ENCODE measurements around the gene EP300.

EP300 gene

GRCh38 chr22:41203118-41203517 lies 110.7 kb downstream of the EP300 start:
- TF ChIP-seq, protein P1, sequence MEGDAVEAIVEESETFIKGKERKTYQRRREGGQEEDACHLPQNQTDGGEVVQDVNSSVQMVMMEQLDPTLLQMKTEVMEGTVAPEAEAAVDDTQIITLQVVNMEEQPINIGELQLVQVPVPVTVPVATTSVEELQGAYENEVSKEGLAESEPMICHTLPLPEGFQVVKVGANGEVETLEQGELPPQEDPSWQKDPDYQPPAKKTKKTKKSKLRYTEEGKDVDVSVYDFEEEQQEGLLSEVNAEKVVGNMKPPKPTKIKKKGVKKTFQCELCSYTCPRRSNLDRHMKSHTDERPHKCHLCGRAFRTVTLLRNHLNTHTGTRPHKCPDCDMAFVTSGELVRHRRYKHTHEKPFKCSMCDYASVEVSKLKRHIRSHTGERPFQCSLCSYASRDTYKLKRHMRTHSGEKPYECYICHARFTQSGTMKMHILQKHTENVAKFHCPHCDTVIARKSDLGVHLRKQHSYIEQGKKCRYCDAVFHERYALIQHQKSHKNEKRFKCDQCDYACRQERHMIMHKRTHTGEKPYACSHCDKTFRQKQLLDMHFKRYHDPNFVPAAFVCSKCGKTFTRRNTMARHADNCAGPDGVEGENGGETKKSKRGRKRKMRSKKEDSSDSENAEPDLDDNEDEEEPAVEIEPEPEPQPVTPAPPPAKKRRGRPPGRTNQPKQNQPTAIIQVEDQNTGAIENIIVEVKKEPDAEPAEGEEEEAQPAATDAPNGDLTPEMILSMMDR (IDR thresholded peaks at IDR 0.05) = no peak

DNA sequence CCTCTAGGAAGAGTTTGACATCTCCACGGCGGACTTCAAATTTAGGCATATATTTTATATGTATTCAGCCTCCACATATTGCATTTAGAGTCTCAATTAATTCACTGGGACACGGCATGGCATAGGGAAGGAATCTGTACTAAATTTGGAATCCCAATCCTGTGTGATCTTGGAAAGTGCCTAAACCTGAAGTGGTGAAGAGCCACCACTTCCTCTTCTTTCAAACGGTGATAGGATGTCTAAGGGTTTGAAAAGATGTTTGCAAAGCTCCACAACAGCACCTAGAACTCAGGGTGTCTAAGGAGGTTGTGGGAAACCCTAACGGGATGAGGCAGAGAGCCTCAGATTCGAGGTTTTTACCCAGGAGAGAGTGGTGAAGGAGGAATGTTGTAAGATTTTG lies 111.7 kb downstream of the EP300 start:
- TF ChIP-seq, protein P1 (IDR thresholded peaks at IDR 0.05) = no peak

- TF ChIP-seq, protein P1 (IDR thresholded peaks at IDR 0.05) = no peak
These were observed 112.9 kb downstream of the EP300 start, which contains the start of gene L3MBTL2 for GRCh38 chr22:41204992-41205900. L3MBTL2 (plus strand) TSS chr22:41205312; CDS start chr22:41205363, 51 bp downstream.

DNA sequence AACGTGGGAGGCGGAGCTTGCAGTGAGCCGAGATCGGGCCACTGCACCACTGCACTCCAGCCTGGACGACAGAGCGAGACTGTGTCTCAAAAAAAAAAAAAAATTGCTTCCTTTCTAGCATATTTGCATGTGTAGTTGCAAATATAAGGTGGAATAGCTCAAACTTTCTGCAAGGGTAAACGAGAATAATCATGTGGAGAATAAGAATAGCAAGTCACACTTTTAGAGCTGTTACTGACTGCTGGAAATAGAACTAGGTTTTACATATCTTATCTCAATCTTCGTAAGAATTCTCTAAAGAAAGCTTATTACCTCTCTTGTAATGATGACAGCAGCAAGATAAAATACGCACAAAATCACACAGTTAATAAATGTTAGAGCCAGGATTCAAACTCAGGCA lies 114.3 kb downstream of the EP300 start:
- TF ChIP-seq, protein P1 (IDR thresholded peaks at IDR 0.05) = no peak

DNA sequence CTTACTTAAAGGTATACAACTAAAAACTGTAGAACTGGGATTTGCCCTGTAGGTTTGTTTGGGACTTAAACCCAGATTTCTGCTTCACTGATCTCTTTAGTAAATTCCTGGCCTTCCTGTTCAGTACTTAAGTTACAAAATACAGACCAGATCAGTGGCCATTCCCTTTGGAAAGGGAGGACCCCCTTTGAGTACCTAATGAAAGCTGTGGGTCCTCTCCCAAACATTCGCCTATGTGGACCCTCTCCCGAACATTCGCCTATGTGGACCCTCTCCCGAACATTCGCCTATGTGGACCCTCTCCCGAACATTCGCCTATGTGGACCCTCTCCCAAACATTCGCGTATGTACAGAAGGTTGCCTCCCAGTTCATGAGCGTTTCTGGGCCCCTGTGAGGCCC lies 123.0 kb downstream of the EP300 start:
- TF ChIP-seq, protein P1 (IDR thresholded peaks at IDR 0.05) = no peak

GRCh38 chr22:41215926-41216325 lies 123.5 kb downstream of the EP300 start:
- TF ChIP-seq, protein P1 (IDR thresholded peaks at IDR 0.05) = no peak

DNA sequence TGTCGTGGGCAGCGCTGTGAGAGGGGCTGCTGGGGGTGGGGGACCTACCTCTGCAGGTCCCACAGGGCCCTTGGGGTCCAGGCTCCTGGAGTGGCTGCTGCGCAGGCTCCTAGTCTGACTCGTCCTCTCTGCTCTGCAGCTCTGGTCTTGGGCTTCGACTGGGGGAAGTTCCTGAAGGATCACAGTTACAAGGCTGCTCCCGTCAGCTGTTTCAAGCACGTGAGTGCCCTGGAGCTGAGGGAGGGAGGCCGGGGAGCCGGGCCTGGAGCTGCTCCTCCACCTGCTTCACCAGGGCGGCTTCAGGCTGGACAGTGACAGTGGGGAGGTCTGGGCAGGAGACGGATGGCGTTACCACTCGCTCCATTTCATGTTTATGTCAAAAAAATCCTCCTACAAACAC lies 124.6 kb downstream of the EP300 start:
- TF ChIP-seq, protein P1 (IDR thresholded peaks at IDR 0.05) = no peak

Measured in LNCAP (cell line).